ENCODE data around the gene HS3ST6.

The HS3ST6 gene

DNA sequence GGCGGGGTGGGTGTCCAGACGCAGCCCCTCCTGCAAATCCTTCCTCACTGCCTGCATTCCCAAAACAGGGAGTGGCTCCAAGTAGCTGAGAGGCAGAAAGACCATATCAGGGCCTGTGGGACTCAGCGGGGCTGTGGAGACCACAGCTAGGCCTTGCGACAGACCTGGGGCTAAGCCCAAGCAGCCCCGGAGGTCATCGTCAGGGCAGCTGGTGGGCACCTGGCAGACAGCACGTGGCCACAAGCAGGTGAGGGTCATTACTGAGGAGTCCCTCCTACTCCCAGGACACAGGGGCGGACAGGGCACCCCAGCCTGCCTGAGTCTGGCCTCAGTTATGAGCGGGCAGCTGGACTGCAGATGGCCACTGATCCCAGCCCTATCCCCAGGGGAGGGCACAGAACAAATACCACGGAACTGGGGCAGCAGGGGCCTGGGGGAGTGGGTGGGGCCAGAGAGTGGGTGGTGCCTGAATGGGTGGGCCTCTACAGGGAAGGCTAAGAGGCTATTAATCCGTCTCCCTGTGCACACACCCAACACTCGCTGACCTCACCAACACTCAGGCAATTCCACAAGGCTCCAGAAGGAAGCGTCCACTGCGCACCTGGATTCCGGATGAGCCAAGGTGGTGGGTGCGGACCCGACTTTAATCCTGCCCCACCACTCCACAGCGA lies 8.5 kb downstream of the HS3ST6 start:
- TF ChIP-seq, protein P1, sequence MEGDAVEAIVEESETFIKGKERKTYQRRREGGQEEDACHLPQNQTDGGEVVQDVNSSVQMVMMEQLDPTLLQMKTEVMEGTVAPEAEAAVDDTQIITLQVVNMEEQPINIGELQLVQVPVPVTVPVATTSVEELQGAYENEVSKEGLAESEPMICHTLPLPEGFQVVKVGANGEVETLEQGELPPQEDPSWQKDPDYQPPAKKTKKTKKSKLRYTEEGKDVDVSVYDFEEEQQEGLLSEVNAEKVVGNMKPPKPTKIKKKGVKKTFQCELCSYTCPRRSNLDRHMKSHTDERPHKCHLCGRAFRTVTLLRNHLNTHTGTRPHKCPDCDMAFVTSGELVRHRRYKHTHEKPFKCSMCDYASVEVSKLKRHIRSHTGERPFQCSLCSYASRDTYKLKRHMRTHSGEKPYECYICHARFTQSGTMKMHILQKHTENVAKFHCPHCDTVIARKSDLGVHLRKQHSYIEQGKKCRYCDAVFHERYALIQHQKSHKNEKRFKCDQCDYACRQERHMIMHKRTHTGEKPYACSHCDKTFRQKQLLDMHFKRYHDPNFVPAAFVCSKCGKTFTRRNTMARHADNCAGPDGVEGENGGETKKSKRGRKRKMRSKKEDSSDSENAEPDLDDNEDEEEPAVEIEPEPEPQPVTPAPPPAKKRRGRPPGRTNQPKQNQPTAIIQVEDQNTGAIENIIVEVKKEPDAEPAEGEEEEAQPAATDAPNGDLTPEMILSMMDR (IDR thresholded peaks at IDR 0.05; ENCODE audit: control insufficient read depth, insufficient read depth, low read depth, low read length, missing control alignments): no peak
- no peak for DNase-seq (ENCODE audit: low read depth)
- H3K4me3 ChIP-seq (ENCODE audit: control insufficient read depth, low read depth, low read length): no peak overlapping the region

DNA sequence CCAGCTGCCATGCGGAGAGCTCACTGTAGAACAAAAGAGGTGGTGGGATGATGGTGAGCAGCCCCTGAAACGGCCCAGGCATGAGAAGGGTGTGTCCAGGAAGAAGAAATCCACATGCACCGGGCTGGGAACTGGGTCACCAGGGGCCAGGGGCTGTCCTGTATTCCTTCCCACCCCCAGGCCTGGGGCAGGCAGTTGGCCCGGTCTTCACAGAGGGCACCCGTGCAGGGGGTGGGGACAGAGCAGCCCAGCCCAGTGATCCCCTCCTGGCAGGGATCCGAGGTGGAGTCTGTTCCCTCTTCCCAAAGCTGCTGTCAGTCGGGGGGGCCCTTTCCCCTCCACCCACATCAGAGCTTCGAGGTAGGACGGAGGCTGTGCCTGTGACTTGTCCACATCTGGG lies 9.2 kb downstream of the HS3ST6 start:
- H3K4me3 ChIP-seq (ENCODE audit: control insufficient read depth, low read depth, low read length): no peak overlapping the region
- TF ChIP-seq, protein P1 (IDR thresholded peaks at IDR 0.05; ENCODE audit: control insufficient read depth, insufficient read depth, low read depth, low read length, missing control alignments): no peak
- no peak for DNase-seq (ENCODE audit: low read depth)

- no peak for DNase-seq (ENCODE audit: low read depth)
- TF ChIP-seq, protein P1 (IDR thresholded peaks at IDR 0.05; ENCODE audit: control insufficient read depth, insufficient read depth, low read depth, low read length, missing control alignments): no peak
These were observed 10.0 kb downstream of the HS3ST6 start for GRCh38 chr16:1908184-1908583.

GRCh38 chr16:1907226-1907860 lies 10.9 kb downstream of the HS3ST6 start:
- TF ChIP-seq, protein P1 (IDR thresholded peaks at IDR 0.05; ENCODE audit: control insufficient read depth, insufficient read depth, low read depth, low read length, missing control alignments): no peak
- no peak for DNase-seq (ENCODE audit: low read depth)
- no peak overlapping the region for H3K4me3 ChIP-seq (ENCODE audit: control insufficient read depth, low read depth, low read length)

More at GRCh38 chr16:1908184-1908583, 10.0 kb downstream of the HS3ST6 start:
- H3K4me3 ChIP-seq (ENCODE audit: control insufficient read depth, low read depth, low read length): no peak overlapping the region

DNA sequence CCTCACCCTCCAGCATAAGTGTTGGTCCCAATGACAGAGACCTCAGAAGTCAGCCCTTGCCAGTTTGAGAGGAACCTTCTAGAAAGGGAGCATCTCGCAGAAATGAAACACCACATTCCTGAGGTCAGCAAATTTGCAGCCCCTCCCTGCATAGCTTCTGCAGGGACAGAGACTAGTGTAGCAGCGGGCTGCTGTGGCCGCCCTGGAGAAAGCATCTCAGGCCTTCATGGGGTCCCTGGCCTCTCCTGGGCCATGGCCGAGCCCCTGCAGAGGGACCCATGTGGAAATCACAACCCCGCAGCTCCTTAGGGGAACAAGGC lies 11.4 kb downstream of the HS3ST6 start:
- H3K4me3 ChIP-seq (ENCODE audit: control insufficient read depth, low read depth, low read length): no peak overlapping the region
- TF ChIP-seq, protein P1 (IDR thresholded peaks at IDR 0.05; ENCODE audit: control insufficient read depth, insufficient read depth, low read depth, low read length, missing control alignments): no peak
- DNase-seq (ENCODE audit: low read depth): no peak

GRCh38 chr16:1906055-1906845 lies 12.0 kb downstream of the HS3ST6 start:
- TF ChIP-seq, protein P1 (IDR thresholded peaks at IDR 0.05; ENCODE audit: control insufficient read depth, insufficient read depth, low read depth, low read length, missing control alignments): no peak
- no peak overlapping the region for H3K4me3 ChIP-seq (ENCODE audit: control insufficient read depth, low read depth, low read length)
- no peak for DNase-seq (ENCODE audit: low read depth)

Data from AG09309 (cell line).